ENCODE measurements around the gene CD40LG.

Gene CD40LG

DNA sequence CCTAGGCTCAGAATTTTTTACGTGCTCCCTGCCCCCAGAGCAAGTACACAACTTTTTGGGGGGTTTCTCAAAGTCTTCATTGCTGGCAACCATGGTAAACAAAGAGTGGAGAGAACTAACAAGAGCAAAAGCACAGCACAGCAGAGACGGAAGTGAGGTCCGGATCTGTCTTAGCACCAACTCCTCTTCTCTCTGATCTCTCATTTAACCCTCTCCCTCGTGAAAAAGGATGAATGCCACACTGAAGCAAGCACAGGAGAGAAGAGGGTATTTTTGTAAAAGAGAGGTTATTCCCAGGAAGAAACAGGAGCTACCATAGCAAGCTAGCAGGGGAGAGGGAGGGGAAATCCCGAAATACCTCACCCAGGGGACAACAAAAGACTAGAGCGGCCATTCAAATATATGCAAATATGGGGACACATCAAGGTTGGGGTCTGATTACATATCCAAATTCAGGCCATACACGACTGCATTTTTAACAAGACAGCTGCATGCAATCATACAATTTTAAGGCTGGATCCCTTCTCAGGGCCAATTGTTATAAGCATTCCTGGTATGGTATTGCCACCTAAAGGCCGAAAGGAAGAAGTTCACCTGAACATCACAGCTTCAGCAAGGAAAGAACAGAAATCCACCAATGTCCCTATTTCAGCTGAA lies 46.6 kb downstream of the CD40LG start:
- TF ChIP-seq, protein P1, sequence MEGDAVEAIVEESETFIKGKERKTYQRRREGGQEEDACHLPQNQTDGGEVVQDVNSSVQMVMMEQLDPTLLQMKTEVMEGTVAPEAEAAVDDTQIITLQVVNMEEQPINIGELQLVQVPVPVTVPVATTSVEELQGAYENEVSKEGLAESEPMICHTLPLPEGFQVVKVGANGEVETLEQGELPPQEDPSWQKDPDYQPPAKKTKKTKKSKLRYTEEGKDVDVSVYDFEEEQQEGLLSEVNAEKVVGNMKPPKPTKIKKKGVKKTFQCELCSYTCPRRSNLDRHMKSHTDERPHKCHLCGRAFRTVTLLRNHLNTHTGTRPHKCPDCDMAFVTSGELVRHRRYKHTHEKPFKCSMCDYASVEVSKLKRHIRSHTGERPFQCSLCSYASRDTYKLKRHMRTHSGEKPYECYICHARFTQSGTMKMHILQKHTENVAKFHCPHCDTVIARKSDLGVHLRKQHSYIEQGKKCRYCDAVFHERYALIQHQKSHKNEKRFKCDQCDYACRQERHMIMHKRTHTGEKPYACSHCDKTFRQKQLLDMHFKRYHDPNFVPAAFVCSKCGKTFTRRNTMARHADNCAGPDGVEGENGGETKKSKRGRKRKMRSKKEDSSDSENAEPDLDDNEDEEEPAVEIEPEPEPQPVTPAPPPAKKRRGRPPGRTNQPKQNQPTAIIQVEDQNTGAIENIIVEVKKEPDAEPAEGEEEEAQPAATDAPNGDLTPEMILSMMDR (IDR thresholded peaks at IDR 0.05; ENCODE audit: low read depth, low read length), result peak; percentile 70
- peak; percentile 15 for DNase-seq (ENCODE audit: extremely low read depth, low read depth)

DNA sequence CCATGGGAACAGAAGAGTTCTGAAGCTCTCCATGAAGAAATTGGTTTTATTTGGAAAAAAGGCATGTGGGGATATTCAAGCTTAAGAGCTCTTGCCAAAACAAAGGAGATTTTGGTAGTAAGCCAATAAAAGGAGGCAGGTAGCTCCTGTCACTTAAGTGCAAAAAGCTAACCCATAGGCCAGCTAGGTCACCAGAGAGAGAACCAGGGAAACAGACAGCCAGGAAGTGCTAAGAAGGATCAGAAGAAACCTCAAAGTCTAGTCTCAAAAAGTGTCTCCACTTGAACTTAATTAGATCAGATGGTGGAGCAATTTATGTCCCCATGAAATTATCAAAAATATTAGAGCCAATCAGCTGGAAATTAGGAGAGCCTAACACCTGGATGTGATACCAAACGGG lies 49.2 kb downstream of the CD40LG start:
- no peak for DNase-seq (ENCODE audit: extremely low read depth, low read depth)
- TF ChIP-seq, protein P1 (IDR thresholded peaks at IDR 0.05; ENCODE audit: low read depth, low read length), result no peak

DNA sequence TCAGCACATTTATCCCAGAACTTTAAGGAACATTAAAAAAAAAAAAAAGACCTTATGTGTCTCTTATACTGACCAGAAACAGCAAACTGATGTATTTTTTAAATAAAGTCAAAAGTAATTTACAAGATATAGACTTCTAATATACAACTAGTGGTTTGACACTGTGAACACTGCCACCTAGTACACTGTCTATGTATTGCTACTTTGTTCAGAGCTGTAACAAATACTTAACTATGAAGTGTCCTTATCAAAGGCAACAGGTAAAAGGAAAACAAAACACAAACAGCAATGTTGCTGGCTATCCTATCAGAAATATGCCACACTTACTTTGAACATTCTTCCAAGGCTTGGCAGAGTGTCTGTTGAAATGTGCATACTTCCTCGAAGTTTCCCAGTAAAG lies 60.4 kb downstream of the CD40LG start:
- TF ChIP-seq, protein P1 (IDR thresholded peaks at IDR 0.05; ENCODE audit: low read depth, low read length), result peak; percentile 39
- DNase-seq (ENCODE audit: extremely low read depth, low read depth), result no peak
